GM10248 (cell line): ENCODE results near the gene KCND3.

Source experiments
- CTCF ChIA-PET: fragments of 300-600 bp; sonication (Branson Sonifier 250); formaldehyde crosslinking; extraction: SDS; loops from one replicate; lab custom pipeline; 2021; ENCODE audit warnings: antibody characterized with exemption; lab: Yijun Ruan, JAX
- POLR2A ChIA-PET: fragments of 350-650 bp; sonication (Branson Sonifier 250); formaldehyde crosslinking; extraction: SDS; loops from one replicate; lab custom pipeline; 2020; ENCODE audit warnings: antibody characterized with exemption; lab: Yijun Ruan, JAX
- DNase-seq: peaks from one replicate; pipeline ENCODE4 v3.0.0; 2012; ENCODE audit errors: extremely low spot score
- CTCF ChIP-seq: IDR thresholded peaks from 2 replicates; pipeline ENCODE4 v1.5.1; 2012; ENCODE audit warnings: mild to moderate bottlenecking, low read depth; ENCODE audit errors: extremely low read depth, missing control alignments, control extremely low read depth

The KCND3 gene

GRCh38 chr1:111756124-111756513 is 233.3 kb downstream of the KCND3 start:
- CTCF ChIA-PET, result interaction anchor here (0.6 to 5.0 kb wide), 11 partner anchors 9 to 539 kb away, joined by 3 to 56 read pairs (median 9); partner anchors contain the start of gene INKA2
- POLR2A ChIA-PET, result no interaction called here
- DNase-seq, result no peak
- TF ChIP-seq CTCF, result no peak

- CTCF ChIA-PET, result interaction anchor here (0.6 to 5.0 kb wide), 30 partner anchors 8 to 539 kb away, joined by 3 to 56 read pairs (median 4); partner anchors contain the start of gene INKA2
- DNase-seq, result peak; percentile 98
- peak; percentile 91 for TF ChIP-seq CTCF
- POLR2A ChIA-PET, result interaction anchor here (0.7 to 1.5 kb wide), 3 partner anchors 16 to 274 kb away, joined by 3 to 4 read pairs (median 4); partner anchors contain the start of gene INKA2
Measured at GRCh38 chr1:111755331-111756123, 233.9 kb downstream of the KCND3 start, which contains the start of gene DDX20. Gene DDX20, plus strand, starts transcription at chr1:111755901. Its CDS starts 24 bp downstream, at chr1:111755925.

- no peak for TF ChIP-seq CTCF
- peak; percentile 24 for DNase-seq
- ChIA-PET CTCF (interaction anchor here (0.6 to 5.0 kb wide), 26 partner anchors 10 to 536 kb away, joined by 3 to 56 read pairs (median 4); partner anchors contain the start of gene INKA2), POLR2A (interaction anchor here (0.7 to 1.5 kb wide), 3 partner anchors 15 to 274 kb away, joined by 3 to 4 read pairs (median 4); partner anchors contain the start of gene INKA2)
Measured at GRCh38 chr1:111754984-111755330, 234.5 kb downstream of the KCND3 start.

DNA sequence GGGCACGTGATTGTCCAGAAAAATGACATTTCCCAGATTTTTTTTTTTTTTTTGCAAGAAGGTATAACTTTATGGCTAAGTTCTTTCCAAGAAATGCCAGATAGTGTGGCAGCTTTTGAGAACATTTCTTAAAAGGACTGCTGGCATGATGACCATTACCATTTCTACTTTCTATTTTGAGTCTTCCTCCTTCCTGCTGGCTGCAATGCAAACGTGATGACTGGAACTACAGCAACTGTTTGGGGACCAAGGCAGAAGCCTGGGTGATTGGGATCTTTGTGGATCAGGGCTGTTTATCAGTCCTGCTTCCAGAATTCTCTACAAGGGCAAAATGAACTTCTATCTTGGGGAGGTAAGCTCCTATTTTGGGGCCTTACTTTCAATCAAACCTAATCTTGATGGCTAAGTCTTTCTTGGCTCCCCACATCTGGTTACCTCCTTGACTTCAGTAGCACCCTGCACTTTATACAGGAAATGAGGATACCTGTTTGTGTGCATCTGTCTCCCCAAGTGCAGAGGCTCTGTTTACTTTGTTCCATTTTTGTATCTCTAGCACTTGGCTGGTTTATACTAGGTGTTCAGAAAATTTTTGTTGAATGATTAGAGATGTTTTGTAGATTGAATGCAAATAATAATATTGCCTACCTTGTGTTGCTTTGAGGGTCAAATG is 237.4 kb downstream of the KCND3 start:
- DNase-seq, result no peak
- no peak for TF ChIP-seq CTCF
- ChIA-PET POLR2A (no interaction called here), CTCF (interaction anchor here (1.0 to 2.7 kb wide), 11 partner anchors 11 to 274 kb away, joined by 3 to 16 read pairs (median 4); partner anchors contain the start of gene INKA2)

GRCh38 chr1:111750856-111751255 is 238.6 kb downstream of the KCND3 start:
- no peak for TF ChIP-seq CTCF
- DNase-seq, result no peak
- ChIA-PET POLR2A (no interaction called here), CTCF (interaction anchor here (1.2 to 2.7 kb wide), 13 partner anchors 12 to 528 kb away, joined by 3 to 16 read pairs (median 5); partner anchors contain the start of gene INKA2)

- TF ChIP-seq CTCF, result no peak
- ChIA-PET POLR2A (no interaction called here), CTCF (interaction anchor here (1.1 to 7.8 kb wide), 6 partner anchors 15 to 268 kb away, joined by 4 to 79 read pairs (median 10); partner anchors contain the start of gene INKA2)
- no peak for DNase-seq
Measured at GRCh38 chr1:111749628-111750027, 239.8 kb downstream of the KCND3 start.
